Left ventricle myocardium inferior (tissue), 1 donor: ENCODE data around the gene CGB1. TPM values are rescaled to one million over a fixed set of nuclear protein-coding genes. Genes with fewer than 3 reads are reported as not detected.

Source experiments
- DNase-seq: peaks from one replicate; pipeline ENCODE4 v3.0.0-alpha.2; 2020
- H3K27ac ChIP-seq: fragments of 200-600 bp; replicated peaks from 2 replicates; pipeline ENCODE4 v1.8.0; 2021
- H3K27me3 ChIP-seq: fragments of 200-600 bp; 2 replicates; pipeline ENCODE4 v1.8.0; 2021; ENCODE audit warnings: low read depth
- H3K36me3 ChIP-seq: fragments of 200-600 bp; 2 replicates; pipeline ENCODE4 v1.8.0; 2021
- H3K4me1 ChIP-seq: fragments of 200-600 bp; 2 replicates; pipeline ENCODE4 v1.8.0; 2021
- H3K4me3 ChIP-seq: fragments of 200-600 bp; 2 replicates; pipeline ENCODE4 v1.8.0; 2021; ENCODE audit warnings: mild to moderate bottlenecking, moderate library complexity
- H3K9me3 ChIP-seq: fragments of 200-600 bp; replicated peaks from 2 replicates; pipeline ENCODE4 v1.8.0; 2021
- intact Hi-C: fragments of 100-400 bp; cut with micrococcal nuclease; formaldehyde crosslinking; loops from one replicate; pipeline ENCODE4 v1.11.0; 2022
- total RNA-seq: library from RNA; stranded (reverse); fragmentation: NEBNext Ultra II Directional; extraction: Animal tissue kit (Norgen Biotek cat#: 25700); gene quantifications from one replicate; pipeline ENCODE4 v1.2.1, GENCODE V29; 2021
- TF ChIP-seq, protein P1 (sequence below): fragments of 200-600 bp; IDR thresholded peaks from 2 replicates; pipeline ENCODE4 v1.8.0; 2021; ENCODE audit warnings: antibody characterized with exemption, mild to moderate bottlenecking, borderline replicate concordance
- donor health status: DM: no; HTN: yes; CAD: no; lungs with severe emphysema.

The CGB1 gene
- total RNA-seq, 1 donor from 2014 or later: not detected

- Histone ChIP-seq H3K4me3 (peak overlapping the region; percentile 63), H3K4me1 (peaks cover 27% of the 10 kb centered on the region), H3K27ac (no peak overlapping the region), H3K27me3 (peaks cover 34% of the 10 kb centered on the region), H3K36me3 (peaks cover 29% of the 10 kb centered on the region), H3K9me3 (no peaks in the 10 kb centered on the region)
- TF ChIP-seq, protein P1, sequence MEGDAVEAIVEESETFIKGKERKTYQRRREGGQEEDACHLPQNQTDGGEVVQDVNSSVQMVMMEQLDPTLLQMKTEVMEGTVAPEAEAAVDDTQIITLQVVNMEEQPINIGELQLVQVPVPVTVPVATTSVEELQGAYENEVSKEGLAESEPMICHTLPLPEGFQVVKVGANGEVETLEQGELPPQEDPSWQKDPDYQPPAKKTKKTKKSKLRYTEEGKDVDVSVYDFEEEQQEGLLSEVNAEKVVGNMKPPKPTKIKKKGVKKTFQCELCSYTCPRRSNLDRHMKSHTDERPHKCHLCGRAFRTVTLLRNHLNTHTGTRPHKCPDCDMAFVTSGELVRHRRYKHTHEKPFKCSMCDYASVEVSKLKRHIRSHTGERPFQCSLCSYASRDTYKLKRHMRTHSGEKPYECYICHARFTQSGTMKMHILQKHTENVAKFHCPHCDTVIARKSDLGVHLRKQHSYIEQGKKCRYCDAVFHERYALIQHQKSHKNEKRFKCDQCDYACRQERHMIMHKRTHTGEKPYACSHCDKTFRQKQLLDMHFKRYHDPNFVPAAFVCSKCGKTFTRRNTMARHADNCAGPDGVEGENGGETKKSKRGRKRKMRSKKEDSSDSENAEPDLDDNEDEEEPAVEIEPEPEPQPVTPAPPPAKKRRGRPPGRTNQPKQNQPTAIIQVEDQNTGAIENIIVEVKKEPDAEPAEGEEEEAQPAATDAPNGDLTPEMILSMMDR: peak; percentile 66
- intact Hi-C loops: no loop called here
- peak; percentile 36 for DNase-seq
These were observed 18.9 kb downstream of the CGB1 start for GRCh38 chr19:49017666-49018351.

DNA sequence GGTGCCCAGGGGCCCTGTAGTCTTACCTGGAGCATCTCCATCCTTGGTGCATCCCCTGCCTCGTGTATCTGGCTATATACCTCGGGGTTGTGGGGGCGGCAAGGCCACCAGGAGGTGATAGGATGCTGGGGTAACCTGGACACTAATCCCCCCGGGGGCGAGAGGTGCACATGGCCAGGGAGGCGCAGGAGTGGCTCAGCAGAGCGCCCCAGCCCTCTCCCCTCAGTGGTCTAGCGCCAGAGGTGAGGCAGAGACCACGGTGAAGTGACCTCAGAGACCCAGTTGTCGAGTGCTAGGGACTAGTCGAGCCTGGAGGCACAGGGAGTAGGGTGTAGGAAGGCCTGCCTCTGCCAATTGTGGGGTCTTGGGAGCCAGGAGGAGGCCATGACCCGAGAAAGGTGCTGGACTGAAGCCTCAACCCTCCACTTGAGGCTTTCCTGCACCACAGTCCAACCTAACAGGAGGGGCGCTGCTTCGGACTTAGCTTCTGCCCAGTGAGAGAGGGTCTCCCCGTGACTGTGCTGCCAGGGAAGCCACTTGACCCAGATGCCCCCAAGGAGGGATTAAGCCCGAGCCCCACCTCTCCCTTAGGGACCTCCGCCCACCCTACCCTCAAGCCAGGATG lies 19.5 kb downstream of the CGB1 start, which contains the start of gene LHB:
Gene LHB (minus strand): TSS at position 51 of the 625 bp plus-strand sequence. CDS start 10 bp downstream, at position 41.
- DNase-seq: no peak
- peaks cover 27% of the 10 kb centered on the region for H3K4me1 ChIP-seq
- peaks cover 30% of the 10 kb centered on the region for H3K27me3 ChIP-seq
- no peaks in the 10 kb centered on the region for H3K9me3 ChIP-seq
- peaks cover 33% of the 10 kb centered on the region for H3K36me3 ChIP-seq
- H3K4me3 ChIP-seq: peak within 1 kb of the TSS; percentile 63
- H3K27ac ChIP-seq: no peak within 1 kb of the TSS
- TF ChIP-seq, protein P1: no peak
- intact Hi-C loops: no loop called here

- TF ChIP-seq, protein P1: no peak
- Histone ChIP-seq H3K9me3 (no peaks in the 10 kb centered on the region), H3K36me3 (peaks cover 42% of the 10 kb centered on the region), H3K27me3 (peaks cover 29% of the 10 kb centered on the region), H3K27ac (no peak overlapping the region), H3K4me1 (peaks cover 27% of the 10 kb centered on the region), H3K4me3 (no peak overlapping the region)
- intact Hi-C loops: no loop called here
- no peak for DNase-seq
These were observed 20.4 kb downstream of the CGB1 start for GRCh38 chr19:49016067-49016839.

GRCh38 chr19:49014870-49015255 lies 21.8 kb downstream of the CGB1 start:
- intact Hi-C loops: no loop called here
- peaks cover 56% of the 10 kb centered on the region for H3K36me3 ChIP-seq
- no peak overlapping the region for H3K4me3 ChIP-seq
- TF ChIP-seq, protein P1: no peak
- DNase-seq: no peak
- H3K27ac ChIP-seq: no peak overlapping the region
- H3K27me3 ChIP-seq: peaks cover 29% of the 10 kb centered on the region
- no peaks in the 10 kb centered on the region for H3K9me3 ChIP-seq
- peaks cover 27% of the 10 kb centered on the region for H3K4me1 ChIP-seq

GRCh38 chr19:49014123-49014869 lies 22.4 kb downstream of the CGB1 start:
- Histone ChIP-seq H3K27ac (no peak overlapping the region), H3K4me3 (no peak overlapping the region), H3K4me1 (peaks cover 22% of the 10 kb centered on the region), H3K27me3 (peaks cover 23% of the 10 kb centered on the region), H3K9me3 (no peaks in the 10 kb centered on the region), H3K36me3 (peaks cover 62% of the 10 kb centered on the region)
- TF ChIP-seq, protein P1: no peak
- no peak for DNase-seq
- intact Hi-C loops: no loop called here
